Activated naive CD4-positive, alpha-beta T cell treated with Interleukin-2 at 50 U/mL for 16 hours (primary cell): ENCODE data around the gene ZNF408.

Experiments
- DNase-seq: peaks from one replicate; pipeline ENCODE4 v3.0.0-alpha.2; 2020

Gene ZNF408

DNA sequence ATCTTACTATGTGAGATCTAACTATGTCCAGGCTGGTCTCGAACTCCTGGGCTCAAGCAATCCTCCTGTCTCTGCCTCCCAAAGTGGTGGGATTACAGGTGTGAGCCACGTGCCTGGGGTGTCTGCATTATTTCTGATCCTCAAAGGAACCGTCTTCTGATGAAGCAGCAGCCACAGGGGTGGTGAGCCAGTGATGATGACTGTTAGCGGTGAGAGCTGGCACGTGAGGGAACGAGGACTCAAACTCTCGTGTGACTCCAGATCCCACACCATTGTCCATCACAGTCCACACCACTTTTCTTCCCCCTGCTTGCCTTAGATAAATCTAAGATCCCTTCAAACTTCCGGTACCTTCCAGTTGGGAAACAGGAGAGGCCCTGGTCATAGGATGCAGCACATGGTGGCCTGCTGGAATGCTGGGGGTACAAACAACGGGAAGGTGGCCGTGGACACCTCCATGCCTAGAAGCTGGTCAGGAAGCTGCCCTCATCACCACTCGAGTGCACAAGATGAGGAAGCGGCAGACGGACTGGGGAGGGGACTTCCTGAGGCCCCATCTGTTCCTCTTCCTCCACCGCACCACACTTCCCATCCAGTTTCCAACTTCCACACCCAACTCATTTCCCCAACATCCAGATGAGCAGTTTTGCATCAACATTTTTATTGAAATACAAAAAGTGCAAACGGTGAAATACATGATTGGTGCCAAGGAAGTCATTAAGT, 24.2 kb upstream of the ZNF408 start:
- no peak for DNase-seq

DNA sequence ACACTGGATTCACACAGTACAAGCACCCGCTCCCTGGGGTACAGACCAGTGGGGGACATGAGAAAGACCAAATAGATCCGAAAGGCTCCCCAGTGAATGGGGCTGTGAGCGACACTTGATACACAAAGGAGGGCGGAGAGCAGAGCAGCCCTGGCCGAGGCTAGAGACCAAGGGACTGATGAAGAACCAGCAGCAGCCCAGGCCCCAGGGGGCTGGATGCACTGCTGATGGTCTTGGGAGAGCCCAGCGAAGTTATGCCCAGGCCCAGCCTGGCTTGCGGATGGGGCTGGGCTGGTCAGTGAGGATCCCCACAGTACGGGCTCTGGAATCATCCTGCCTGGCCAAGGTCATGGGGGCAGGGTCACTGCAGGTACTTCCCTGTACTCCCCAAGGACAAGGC, 23.7 kb upstream of the ZNF408 start:
- DNase-seq: no peak

DNA sequence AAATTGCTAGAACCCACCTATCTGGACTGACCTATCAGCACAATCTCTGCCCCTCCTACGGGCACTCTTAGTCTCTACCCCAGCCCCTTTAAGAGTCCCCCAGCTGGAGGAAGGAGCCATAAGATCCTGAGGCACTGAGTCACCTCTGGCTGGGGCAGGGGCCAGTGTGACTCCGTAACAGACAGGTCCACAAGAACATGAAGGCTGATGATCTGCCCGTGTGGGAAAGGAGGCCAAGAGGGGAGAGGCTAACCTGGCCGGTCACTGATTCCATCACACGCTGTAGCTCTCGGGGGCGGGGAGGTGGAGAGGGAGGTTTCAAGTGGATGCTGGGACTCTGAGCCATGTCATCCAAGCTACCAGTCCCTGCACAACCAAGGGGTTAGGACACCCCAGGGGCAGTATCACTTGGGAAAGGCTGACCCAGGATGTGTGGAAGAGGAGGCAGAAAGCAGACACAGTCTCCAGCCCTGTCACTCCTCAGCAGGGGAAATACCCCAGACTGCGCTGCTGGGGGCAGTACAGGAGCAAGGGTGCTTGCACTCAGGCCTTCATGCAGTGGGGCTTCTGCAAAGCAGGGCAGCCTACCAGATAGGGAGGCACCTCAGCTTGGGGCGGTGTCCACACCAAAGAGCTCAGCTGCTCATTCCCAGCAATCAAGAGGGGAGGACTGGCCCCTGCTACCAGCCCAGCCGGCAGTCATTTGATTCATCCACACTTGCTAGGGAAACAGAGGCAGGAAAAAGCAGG, 22.7 kb upstream of the ZNF408 start:
- no peak for DNase-seq

DNA sequence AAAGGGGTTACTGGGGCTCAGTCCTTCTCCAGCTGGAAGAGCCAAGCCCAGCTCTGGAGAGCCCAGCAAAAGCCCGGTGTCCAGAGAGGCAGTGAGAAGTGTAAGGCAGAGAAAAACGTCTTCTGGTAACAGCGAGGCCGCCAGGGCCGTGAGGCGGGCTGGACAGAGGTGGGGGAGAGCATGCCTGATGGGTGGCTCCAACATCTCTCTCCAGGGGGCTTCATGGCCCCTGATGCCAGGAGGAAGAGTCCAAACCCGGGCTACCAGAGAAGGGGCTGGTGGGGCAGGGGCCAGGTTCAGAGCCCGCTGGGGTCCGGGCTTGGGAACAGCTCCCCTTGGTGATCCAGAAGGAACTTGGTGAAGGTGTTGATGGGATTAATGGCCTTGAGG, 22.1 kb upstream of the ZNF408 start:
- no peak for DNase-seq

DNA sequence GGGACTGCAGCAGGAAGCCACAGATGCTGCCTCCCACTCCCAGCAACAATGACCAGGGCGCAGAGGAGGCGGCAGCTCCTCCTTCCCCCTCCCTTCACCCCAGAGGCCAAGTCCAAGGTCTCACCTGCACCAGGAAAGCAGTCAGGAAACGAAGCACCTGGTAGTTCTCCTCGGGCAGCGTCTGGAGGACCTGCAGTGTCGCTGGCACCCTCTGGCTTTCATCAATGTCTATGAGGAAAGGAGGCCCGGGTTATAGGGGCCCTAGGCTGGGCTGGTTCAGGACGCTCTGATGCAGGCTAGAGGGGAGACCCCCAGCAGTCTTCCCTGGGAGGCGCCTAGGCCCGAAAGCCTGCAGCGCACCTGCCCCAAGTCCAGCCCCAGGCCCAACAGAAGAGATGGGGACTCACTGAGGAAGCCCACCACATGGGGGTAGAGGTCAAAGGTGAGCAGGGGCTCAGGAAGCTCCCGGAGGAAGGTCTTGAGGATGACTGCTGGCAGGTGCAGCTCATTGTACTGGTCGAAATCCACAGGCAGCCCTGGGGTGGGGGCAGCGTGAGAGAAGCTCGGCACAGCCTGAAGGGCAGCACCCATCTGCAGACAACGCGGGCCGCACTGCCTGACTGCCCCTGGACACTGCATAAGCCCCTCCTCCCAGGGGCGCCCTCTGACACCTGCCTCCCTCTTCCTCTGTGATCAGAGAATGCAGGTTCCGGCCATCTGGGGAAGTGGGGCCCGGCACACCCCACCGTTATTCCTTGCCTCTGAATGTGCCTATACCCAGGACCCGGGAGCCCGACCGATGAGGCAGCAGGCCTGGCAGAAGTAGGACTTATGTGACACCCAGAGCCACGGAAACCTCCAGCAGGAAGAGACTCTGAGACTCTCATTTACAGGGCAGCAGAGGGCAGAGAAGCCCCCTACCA, 21.3 kb upstream of the ZNF408 start:
- DNase-seq: no peak

DNA sequence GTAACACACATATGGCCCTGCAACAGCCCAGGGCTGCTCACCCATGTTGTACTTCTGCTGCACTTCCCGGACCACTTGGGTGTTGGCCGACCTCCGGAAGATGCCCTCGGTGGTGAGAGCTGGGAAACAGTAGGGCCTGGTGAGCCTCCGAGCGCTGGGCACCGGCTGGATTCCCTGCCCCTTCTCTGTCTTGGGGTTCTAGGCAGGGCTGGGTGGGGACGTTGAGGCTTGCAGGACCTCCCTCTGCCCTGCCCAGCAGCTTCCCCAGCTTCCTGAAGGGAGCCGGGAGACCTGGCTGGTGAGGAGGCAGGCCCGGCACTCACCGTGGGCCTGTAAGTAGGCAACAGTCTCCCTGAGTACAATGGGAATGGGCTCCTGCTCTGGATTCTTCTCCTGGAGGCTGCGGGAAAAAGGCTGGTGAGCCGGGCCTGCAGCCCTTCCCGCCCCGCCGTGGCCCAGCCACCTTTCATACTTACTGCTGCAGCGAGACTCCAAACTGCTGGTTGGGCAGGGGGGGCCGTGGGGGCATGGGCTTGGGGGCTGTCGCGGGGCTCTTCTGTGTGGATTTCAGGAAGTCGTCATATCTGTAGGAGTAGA, 20.6 kb upstream of the ZNF408 start:
- DNase-seq: no peak

DNA sequence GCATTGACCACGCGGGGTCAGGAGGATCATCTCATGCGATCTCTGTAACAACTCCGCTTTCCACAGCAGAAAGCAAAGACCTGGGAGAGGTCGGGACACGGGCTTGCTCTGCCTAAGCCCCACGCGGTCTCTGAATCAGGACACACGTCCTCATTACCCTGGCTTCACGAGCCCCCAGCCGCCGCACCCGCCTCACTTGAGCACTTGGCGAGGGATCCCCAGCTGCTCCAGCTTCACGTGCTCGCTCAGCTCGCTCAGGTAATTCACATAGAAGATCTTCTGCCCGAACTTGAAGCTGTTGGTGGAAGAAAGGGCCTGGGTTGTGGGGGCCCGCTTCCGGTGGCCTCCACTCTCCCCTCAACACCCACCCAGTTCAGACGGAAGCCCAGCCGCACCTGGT, 20.0 kb upstream of the ZNF408 start:
- DNase-seq: no peak

DNA sequence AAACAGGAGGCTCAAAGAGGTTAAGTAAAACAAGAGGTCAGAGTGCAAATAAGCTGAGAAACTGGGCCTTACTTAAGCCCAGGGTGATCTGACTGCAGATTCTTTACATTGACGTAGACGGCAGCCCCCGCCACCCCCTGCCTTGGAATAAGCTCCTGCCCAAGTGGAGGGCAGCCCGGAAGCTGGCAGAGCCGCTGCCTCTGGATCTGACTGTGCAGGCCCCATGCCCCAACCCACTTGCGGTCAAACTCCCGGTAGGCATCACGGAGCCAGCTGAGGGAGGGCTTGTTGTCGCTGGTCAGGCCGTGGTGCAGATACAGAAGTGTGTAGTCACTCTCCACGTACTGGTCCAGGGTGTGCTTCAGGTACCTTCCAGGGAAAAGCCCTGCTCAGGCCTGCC, 19.0 kb upstream of the ZNF408 start:
- no peak for DNase-seq

DNA sequence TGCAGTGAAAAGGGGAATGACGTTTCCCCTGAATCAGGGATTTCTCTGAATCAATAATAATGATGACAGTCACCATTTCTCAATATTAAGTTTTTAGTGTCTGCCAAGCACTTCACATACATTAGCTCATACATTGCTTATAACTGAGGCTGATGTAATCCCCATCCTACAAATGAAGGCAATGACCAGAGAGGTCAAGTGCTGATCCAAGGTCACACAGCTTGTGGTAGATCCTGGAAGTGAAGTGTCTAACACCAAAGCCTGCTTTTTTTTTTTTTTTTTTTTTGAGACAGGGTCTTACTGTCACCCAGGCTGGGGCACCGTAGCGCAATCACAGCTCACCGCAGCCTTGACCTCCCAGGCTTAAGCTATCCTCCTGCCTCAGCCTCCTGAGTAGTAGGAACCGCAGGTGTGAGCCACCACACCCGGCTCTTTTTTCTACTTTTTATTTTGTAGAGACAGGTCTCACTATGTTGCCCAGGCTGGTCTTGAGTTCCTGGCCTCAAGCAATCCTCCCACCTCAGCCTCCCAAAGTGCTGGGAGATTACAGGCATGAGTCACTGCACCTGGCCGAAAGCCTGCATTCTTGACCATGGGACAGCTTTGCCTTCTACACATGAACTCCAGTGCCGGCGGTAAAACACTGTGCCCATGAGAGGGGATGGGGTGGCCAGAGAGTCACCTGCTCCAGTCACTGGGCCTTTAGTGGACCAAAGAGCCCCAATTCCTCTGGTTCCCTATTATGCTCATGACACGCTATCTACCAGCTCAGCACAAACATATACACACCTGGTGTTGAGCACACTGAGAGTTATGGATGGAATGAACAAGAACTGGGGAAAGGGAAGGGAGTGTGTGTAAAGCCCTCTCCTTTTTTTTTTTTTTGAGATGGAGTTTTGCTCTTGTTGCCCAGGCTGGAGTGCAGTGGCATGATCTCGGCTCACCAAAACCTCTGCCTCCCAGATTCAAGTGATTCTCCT, 17.8 kb upstream of the ZNF408 start:
- DNase-seq: no peak

DNA sequence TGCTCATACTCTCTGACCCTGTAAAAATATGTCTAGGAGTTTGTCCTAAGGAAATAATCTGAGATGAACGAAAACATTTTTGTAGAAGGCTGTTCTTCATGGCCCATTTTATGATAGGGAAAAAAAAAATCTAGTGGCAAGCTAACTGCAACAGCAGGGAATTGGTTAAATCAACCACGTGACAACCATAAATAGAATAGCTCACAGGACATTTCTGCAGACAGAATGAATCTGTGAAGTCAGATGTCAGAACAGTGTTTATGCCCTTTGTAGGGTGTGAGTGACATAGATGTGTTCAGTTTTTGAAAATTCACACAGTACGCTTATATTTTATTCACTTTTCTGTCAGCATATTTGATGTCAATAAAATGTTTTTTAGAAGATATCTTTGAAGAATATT, 16.5 kb upstream of the ZNF408 start:
- no peak for DNase-seq

DNA sequence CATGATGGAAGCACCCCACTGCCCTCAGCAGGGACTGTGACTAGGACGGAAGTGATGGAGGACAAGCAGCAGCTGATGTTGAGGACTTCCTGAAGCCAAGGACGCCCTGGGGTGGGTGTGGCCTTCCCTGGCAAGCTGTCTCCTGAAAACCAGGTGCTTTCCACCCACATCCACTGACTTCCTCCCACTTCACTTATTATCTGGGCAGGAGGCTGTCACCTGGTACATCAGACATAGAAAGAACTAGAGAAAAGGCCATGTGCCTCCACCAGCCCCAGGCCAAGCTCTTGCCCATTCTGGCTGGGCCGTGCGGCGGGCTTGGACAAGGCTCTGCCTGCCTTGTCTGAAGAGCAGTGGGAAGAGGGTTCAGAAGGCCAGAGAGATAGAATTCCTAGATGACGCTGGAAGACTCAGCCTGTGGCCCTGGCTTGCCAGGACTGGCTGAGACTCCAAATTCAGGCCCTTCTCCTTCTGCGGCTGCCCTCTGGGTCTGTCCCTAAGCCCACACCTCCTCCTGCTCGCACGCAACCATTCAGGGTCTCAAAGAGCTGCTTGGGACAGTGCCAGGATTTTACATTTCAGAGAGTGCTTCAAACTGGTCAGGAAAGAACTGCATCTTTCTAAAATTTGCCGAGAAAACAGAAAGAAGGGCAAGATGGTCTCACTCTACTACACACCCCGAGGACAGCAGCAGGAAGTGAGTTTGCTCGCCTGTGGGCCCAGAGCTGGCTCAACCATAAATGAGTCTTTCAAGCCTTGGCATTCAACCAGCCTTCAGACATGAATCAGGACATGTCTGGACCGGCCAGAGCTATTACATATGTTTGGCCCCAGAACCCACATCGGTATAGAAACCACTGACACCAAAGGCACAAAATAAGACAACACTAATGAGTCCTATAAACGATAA, 13.7 kb upstream of the ZNF408 start:
- no peak for DNase-seq

DNA sequence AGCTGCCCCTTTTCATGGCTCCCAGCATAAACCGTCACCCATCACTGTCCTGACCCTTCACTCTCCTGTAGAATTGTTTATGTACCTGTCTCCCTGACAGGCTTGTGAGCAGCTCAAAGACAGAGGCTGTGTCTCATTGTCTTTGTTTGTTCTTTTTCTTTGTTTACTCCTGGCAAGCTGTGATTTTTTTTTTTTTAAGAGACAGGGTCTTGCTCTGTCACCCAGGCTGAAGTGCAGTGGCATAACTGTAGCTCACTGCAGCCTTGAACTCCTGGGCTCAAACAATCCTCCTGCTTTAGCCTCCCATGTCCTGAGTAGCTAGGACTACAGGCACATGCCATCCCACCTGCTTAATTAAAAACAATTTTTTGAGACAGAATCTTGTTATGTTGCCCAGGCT, 10.1 kb upstream of the ZNF408 start:
- DNase-seq: no peak

DNA sequence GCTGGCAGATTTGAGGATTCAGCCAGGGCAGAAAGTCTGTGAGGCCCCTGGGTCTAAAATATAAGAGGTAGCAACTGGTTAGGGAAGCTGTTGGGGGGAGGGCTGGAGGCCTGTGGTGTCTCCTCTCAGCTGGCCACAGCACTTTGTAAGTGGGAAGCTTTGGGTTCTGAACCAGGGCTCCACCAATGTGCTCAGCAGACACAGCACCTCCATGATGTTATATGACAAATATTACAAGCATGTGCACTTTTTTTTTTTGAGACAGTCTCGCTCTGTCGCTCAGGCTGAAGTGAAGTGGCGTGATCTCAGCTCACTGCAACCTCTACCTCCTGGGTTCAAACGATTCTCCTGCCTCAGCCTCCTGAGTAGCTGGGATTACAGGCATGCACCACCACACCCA, 8.4 kb upstream of the ZNF408 start:
- DNase-seq: no peak

DNA sequence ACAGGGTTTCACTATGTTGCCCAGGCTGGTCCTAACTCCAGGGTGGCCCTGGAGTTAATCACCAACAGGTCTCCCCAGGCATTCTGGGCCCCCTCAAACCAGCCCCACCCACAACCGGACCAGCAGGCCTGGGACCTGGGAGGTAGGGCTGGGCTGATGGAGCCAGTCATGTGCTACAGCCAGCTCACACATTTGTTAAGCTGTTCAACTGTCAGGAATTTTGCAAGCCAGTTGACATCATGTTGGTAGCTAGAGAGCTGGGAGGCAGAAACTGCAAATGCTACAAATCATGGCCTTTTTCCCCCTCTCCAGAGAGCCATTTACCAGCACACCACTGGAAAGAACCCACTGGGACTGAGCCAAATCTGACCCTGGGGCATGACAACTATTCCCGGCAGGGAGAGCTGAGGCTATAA, 7.2 kb upstream of the ZNF408 start:
- no peak for DNase-seq

DNA sequence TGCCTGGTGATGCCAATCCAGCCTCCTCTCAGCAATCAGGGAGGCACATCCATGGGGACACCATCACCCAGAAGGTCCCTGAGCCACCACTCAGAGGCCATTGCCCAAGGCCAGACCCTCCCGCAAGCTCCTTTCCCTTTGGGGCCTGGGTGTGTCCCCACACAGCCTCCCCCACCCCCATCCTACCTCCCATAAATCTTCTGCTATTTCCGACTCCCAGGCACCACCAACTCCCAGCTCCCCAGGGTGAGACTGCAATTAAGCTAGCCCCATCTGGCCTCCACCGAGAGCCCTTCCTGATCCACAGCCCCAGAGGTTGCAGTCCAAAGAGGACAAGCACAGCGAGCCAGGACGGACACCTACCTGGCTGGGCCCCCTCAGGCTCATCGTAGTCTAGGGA, 6.8 kb upstream of the ZNF408 start:
- no peak for DNase-seq

DNA sequence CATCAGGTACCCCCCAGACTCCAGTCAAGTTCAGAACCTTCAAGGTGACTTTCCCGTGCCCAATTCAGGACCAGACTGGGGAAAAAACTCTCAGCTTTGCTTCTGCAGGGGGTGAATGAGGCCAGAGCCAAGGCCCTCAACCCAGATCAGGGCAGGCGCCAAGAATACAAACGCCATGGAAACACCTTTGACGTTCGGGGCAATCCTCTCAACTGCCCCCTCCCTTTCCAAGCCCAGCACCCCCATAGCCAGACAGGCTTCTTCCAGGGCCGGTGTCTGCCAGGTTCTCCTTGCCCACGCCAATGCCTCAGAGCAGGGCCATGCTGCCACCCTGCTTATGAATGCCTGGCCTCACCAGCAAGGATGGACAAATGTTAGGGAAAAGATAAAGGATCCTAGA, 6.2 kb upstream of the ZNF408 start:
- DNase-seq: no peak

DNA sequence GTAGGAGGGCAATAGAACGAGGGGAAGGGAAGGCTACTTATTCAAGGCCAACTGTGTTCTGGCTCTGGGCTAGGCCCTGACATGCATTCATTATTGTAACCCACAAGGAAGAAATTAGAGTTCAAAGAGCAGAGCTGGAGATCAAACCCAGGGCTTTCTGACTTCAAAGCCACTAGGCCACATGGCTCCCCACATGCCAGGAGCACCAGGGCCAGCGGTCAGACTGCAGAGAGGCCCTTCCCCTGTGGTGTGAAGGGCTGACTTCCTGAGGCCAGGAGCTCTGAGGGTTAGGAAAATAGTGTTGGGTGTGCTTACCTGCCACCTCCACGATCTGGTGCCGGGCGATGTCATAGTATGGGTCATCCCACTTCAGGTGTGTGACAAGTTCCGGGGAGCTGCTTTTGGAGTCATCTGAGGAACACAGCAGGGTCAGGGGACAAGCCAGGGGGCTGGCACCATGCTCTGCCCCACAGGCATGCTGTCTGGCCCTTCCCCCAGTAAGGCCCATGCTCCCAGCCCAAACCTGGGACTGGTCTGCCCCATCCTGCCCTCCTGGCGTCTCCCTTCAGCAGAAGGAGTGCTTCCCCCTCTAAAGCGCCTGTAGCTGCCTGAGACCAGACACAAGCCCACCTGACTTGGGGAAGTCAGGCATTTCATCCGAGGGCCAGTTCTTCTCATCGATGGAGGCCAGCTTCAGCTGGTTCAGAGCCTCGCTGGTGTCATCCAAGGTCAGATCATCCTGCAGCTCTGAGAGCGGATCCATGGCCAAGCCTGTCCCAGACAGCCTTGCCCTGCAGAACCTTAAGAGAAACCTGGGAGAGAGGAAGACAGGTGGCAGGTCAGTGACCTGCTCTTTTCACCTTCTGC, 5.3 kb upstream of the ZNF408 start:
- DNase-seq: no peak

DNA sequence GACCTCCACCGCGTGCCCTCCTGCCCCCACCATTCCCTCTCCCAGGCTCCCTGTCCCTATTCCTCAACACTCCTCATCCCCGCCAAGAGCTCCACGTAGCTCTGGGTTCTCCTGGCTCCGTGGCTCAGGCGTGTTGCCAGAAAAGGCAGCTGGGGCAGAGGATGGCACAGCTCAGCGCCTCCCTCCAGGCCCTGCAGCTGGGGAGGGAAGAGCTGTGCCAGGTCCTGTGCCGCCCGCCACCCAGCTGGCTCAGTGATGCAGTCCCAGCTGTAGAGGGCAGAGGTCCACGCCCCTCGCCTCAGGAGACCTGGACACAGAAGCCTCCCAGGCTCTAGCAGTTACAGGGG, 4.6 kb upstream of the ZNF408 start:
- DNase-seq: no peak

DNA sequence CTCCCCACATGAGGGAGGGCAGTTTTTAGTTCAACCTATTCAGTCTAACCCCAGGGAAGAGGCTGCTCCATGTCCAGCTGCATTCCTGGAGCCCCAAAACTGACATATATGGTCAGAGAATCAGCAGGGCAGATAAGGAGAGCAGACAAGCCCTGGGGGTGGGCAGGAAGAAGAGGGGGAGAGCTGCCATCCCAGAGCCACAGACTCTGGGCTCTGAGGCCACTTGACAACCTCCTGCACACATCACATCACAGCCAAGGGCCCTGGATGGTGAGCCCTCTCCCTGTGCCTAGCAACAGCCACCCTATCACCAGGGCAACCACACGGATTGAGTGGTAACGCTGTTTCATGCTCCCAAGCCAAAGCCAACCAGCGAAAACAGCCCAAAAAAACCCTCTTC, 3.5 kb upstream of the ZNF408 start:
- DNase-seq: no peak

DNA sequence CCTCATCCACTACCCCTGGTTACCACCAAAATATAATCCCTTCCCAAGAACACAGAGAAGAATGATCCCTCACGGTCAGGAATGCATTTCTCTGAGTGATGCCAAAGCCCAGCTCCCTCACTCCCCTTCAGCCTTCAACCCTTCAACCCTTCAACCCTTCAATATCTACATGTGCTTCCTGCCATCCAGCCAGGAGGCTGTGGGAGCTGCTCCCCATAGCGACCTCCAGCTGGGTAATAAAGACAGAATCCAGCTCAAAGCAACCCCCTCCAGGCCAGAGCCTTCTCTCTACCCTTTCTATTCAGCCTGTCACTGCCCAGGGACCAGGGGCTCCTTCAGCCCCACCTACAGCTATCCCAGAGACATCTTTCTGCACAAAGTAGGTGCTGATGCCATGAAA, 3.1 kb upstream of the ZNF408 start:
- no peak for DNase-seq
